MM.1S (cell line): ENCODE data around the gene ACYP2.

ENCODE experiments used
- EZH2 ChIP-seq: fragments of 300-600 bp; sonication (generic); optimal IDR thresholded peaks from 2 replicates; pipeline ENCODE3; 2017; ENCODE audit warnings: low read depth, mild to moderate bottlenecking, antibody characterized with exemption, low read length, mixed read lengths
- EZH2phosphoT487 ChIP-seq: fragments of 300-600 bp; sonication (generic); IDR thresholded peaks from 2 replicates; pipeline ENCODE4 v1.6.1; 2018; ENCODE audit warnings: antibody characterized with exemption, low read length

GRCh38 chr2:54196646-54197045 lies 81.2 kb downstream of the ACYP2 start:
- TF ChIP-seq EZH2phosphoT487: no peak
- no peak for TF ChIP-seq EZH2
